K562 (cell line): ENCODE measurements around the gene UVRAG. TPM values are rescaled to one million over a fixed set of nuclear protein-coding genes. Genes with fewer than 3 reads are reported as not detected.

Experiments
- ATAC-seq: fragments of 200-7000 bp; cut with Tn5 transposase; 3 replicates; pipeline ENCODE4 v1.9.1; 2020; ENCODE audit warnings: moderate library complexity
- BruUV-seq: library from RNA; stranded (reverse); fragments of 400-500 nt; replicated peaks from 2 replicates; lab custom pipeline; 2021; lab: Mats Ljungman, UMichigan
- CTCF ChIA-PET: fragments of 300-600 bp; formaldehyde crosslinking; extraction: SDS; loops from one replicate; lab custom pipeline; 2021; ENCODE audit warnings: low intra/inter-chr PET ratio; lab: Yijun Ruan, JAX
- POLR2A ChIA-PET: fragments of 300-600, 350-650 bp; sonication (Branson Sonifier 250); formaldehyde crosslinking; extraction: SDS; loops from one replicate; lab custom pipeline; 2021; ENCODE audit warnings: antibody characterized with exemption, inconsistent platforms; lab: Yijun Ruan, JAX
- DNase-seq, 4 experiments: peaks; one replicate each; pipeline versions ENCODE4 v3.0.0 to v3.0.0-alpha.2; 2011 to 2018; ENCODE audit warnings: low spot score in 3 of 4, mixed read lengths in 3 of 4; ENCODE audit errors: extremely low read depth in 1 of 4
- FAIRE-seq: peaks from 2 replicates; lab custom pipeline; 2011; peaks lifted over from hg19 to GRCh38; lab: Jason Lieb, UNC
- H2AFZ ChIP-seq: 2 replicates; pipeline ENCODE4 v1.6.0; 2011; ENCODE audit warnings: low read depth, low read length, control low read depth, inconsistent platforms
- H3K27ac ChIP-seq: fragments of 200-600 bp; 3 replicates; pipeline ENCODE4 v1.8.0; 2011; ENCODE audit warnings: low read depth, mild to moderate bottlenecking, control low read depth, inconsistent platforms, low read length, moderate library complexity, mixed read lengths; ENCODE audit errors: extremely low read depth
- H3K27me3 ChIP-seq, 2 experiments: fragments of 300-600 bp in 1 of 2; 2 replicates in 1 of 2; 3 replicates in 1 of 2; pipeline versions ENCODE4 v1.6.0 to v1.8.0; 2011; ENCODE audit warnings: inconsistent platforms in 2 of 2, low read length in 2 of 2, mild to moderate bottlenecking in 1 of 2, mixed read lengths in 1 of 2, moderate library complexity in 1 of 2; ENCODE audit not compliant: control insufficient read depth in 2 of 2, insufficient read depth in 2 of 2
- H3K36me3 ChIP-seq: fragments of 300-600 bp; 3 replicates; pipeline ENCODE4 v1.8.0; 2011; ENCODE audit warnings: mild to moderate bottlenecking, low read length, inconsistent platforms; ENCODE audit not compliant: control insufficient read depth, insufficient read depth
- H3K4me1 ChIP-seq, 2 experiments: fragments of 200-600 bp in 1 of 2; replicated peaks in 1 of 2; 2 replicates in 1 of 2; 3 replicates in 1 of 2; pipeline versions ENCODE4 v1.5.1 to v1.8.0; 2011; ENCODE audit warnings: inconsistent platforms in 2 of 2, low read length in 2 of 2, mild to moderate bottlenecking in 1 of 2, mixed read lengths in 1 of 2, moderate library complexity in 1 of 2; ENCODE audit not compliant: control insufficient read depth in 2 of 2, insufficient read depth in 2 of 2
- H3K4me2 ChIP-seq: 2 replicates; pipeline ENCODE4 v1.6.1; 2011; ENCODE audit warnings: low read length, control low read depth, inconsistent platforms, mixed read lengths; ENCODE audit not compliant: insufficient read depth
- H3K4me3 ChIP-seq: fragments of 200-600 bp; sonication (generic), shearing (Covaris generic); 2 replicates; pipeline ENCODE4 v1.5.1; 2016; ENCODE audit warnings: control low read depth, inconsistent platforms
- H3K79me2 ChIP-seq: fragments of 200-600 bp; 3 replicates; pipeline ENCODE4 v1.8.0; 2011; ENCODE audit warnings: low read length, inconsistent platforms; ENCODE audit not compliant: control insufficient read depth, insufficient read depth
- H3K9ac ChIP-seq, 2 experiments: 2 replicates each; pipeline versions ENCODE4 v1.6.0 to v1.6.1; 2011; ENCODE audit warnings: low read depth in 2 of 2, low read length in 2 of 2, control low read depth in 1 of 2, inconsistent platforms in 1 of 2, mild to moderate bottlenecking in 1 of 2, mixed read lengths in 1 of 2; ENCODE audit not compliant: insufficient read depth in 1 of 2
- H3K9me1 ChIP-seq: one replicate; pipeline ENCODE4 v1.6.0; 2011; ENCODE audit warnings: inconsistent platforms, mild to moderate bottlenecking, low read length, moderate library complexity; ENCODE audit not compliant: control insufficient read depth, insufficient read depth
- H3K9me3 ChIP-seq: replicated peaks from 2 replicates; pipeline ENCODE4 v1.5.1; 2011; ENCODE audit warnings: low read depth, low read length, inconsistent platforms; ENCODE audit not compliant: control insufficient read depth, insufficient read depth
- H4K20me1 ChIP-seq: replicated peaks from 2 replicates; pipeline ENCODE4 v1.6.1; 2011; ENCODE audit warnings: low read length, inconsistent platforms, mixed read lengths; ENCODE audit not compliant: control insufficient read depth, insufficient read depth
- C11orf30 ChIP-seq: fragments of 450-650 bp; IDR thresholded peaks from 2 replicates; pipeline ENCODE4 v1.6.1; 2016; ENCODE audit warnings: low read depth, mild to moderate bottlenecking
- HIVEP1 ChIP-seq: fragments of 250-450 bp; sonication (Bioruptor Pico); IDR thresholded peaks from 2 replicates; pipeline ENCODE4 v1.4.0; 2020; ENCODE audit warnings: mild to moderate bottlenecking
- MAFF ChIP-seq: IDR thresholded peaks from 2 replicates; pipeline ENCODE4 v1.6.1; 2012; ENCODE audit warnings: low read length, improper control_type of control experiment
- MAFG ChIP-seq: fragments of 450-650 bp; conservative IDR thresholded peaks from 2 replicates; pipeline ENCODE4 v1.6.1; 2016; ENCODE audit warnings: missing genetic modification characterization, missing compliant biosample characterization
- NFE2 ChIP-seq: IDR thresholded peaks from 2 replicates; pipeline ENCODE4 v1.6.1; 2014; ENCODE audit warnings: antibody characterized with exemption, low read depth
- NFE2L1 ChIP-seq: fragments of 450-650 bp; IDR thresholded peaks from 2 replicates; pipeline ENCODE4 v1.6.1; 2016; ENCODE audit warnings: missing genetic modification characterization, low read depth, mild to moderate bottlenecking, missing compliant biosample characterization, moderate library complexity, borderline replicate concordance
- NR1H2 ChIP-seq: sonication (generic); formaldehyde crosslinking; IDR thresholded peaks from 2 replicates; pipeline ENCODE4 v1.4.0; 2020; ENCODE audit warnings: mild to moderate bottlenecking, missing genetic modification reagents
- SMARCB1 ChIP-seq: IDR thresholded peaks from 2 replicates; pipeline ENCODE4 v1.6.1; 2011; ENCODE audit warnings: improper control_type of control experiment, low read depth; ENCODE audit not compliant: insufficient read length
- SUPT5H ChIP-seq: fragments of 450-650 bp; IDR thresholded peaks from 2 replicates; pipeline ENCODE4 v1.6.1; 2016
- ZNF354B ChIP-seq: fragments of 250-450 bp; sonication (Bioruptor Pico); IDR thresholded peaks from 2 replicates; pipeline ENCODE4 v1.4.0; 2020
- in situ Hi-C: fragments of 300-500 bp; cut with MboI; formaldehyde crosslinking; loops from 4 replicates; pipeline ENCODE4 v1.15.0; 2018; ENCODE audit warnings: inconsistent platforms, mixed read lengths
- intact Hi-C: fragments of 100-400 bp; cut with micrococcal nuclease; formaldehyde crosslinking; loops from 2 replicates; pipeline ENCODE4 v1.14.2; 2022
- polyA plus RNA-seq, 8 experiments: library from polyadenylated mRNA; depleted of rRNA in 4 of 8; stranded (reverse) in 5 of 8; unstranded in 3 of 8; fragments of >200 nt; fragmentation: Nextera tagmentation in 2 of 8; fragmentation: Illumina TruSeq in 1 of 8; extraction: Ambion mirVana in 2 of 8; extraction: Trizol in 1 of 8; gene quantifications; 2 replicates each; pipeline versions ENCODE4 v1.2.1 to v1.2.3, GENCODE V29; 2011 to 2014; ENCODE audit warnings: inconsistent platforms in 1 of 8, missing spikeins in 1 of 8
- total RNA-seq, 7 experiments: library from RNA; depleted of rRNA in 6 of 7; stranded (reverse); fragments of >200 nt in 6 of 7; fragmentation: Illumina TruSeq in 2 of 7; extraction: Trizol in 2 of 7; gene quantifications; 2 replicates each; pipeline versions ENCODE4 v1.2.1 to v1.2.3, GENCODE V29; 2011 to 2021; ENCODE audit warnings: low replicate concordance in 1 of 7
- TF ChIP-seq, protein P1 (sequence below): fragments of 450-650 bp; IDR thresholded peaks from 2 replicates; pipeline ENCODE4 v1.6.1; 2016

Gene UVRAG
- total and polyA plus RNA-seq, 9 of the 15 experiments (the other 6 are each of a cell fraction or from before 2014, with no cell fraction given), result 3.1 to 17.8 (median 12.4) TPM

GRCh38 chr11:76035020-76035419 lies 220.0 kb downstream of the UVRAG start (continued):
- TF ChIP-seq NFE2L1 (tag) (peak; percentile 89), HIVEP1 (CRISPR knock-in tag) (no peak), SUPT5H (no peak), NFE2 (peak; percentile 75), MAFF (peak; percentile 92), ZNF354B (CRISPR knock-in tag) (no peak), MAFG (peak; percentile 96), C11orf30 (peak; percentile 91)

DNA sequence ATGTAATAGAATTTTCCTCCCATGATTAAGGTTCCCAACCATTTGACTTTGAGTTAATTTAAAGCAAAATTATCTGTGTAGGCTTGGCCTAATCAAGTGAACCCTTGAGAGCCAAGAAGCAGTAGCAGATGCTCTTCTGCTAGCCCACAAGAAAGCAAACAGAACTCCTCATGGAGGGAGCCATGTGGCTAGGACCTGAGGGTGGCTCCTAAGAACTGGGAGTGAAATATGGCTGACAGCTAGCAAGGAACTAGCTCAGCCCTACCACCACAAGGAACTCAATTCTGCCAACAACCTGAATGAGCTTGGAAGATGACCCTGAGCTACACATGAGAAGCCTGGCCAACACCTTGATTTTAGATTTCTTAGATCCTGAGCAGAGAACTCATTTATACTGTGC lies 223.6 kb downstream of the UVRAG start:
- H3K9me3 ChIP-seq, result no peaks in the 10 kb centered on the region
- ATAC-seq, result no peak
- no peak overlapping the region for H3K4me3 ChIP-seq
- in situ Hi-C loops (no loop called here), intact Hi-C loops (no loop called here)
- H3K27me3 ChIP-seq, result no peaks in the 10 kb centered on the region
- no peak overlapping the region for H3K9ac ChIP-seq
- H3K27ac ChIP-seq, result no peak overlapping the region
- ChIA-PET POLR2A (interaction anchor here (0.9 kb wide), 1 partner anchor 10 kb away, joined by 3 read pairs; no protein-coding TSS in a partner anchor), CTCF (no interaction called here)
- no peak overlapping the region for H3K4me2 ChIP-seq
- H3K9me1 ChIP-seq, result no peaks in the 10 kb centered on the region
- no peaks in the 10 kb centered on the region for H3K4me1 ChIP-seq
- no peaks in the 10 kb centered on the region for H4K20me1 ChIP-seq
- no peak for DNase-seq
- no peaks in the 10 kb centered on the region for H3K79me2 ChIP-seq
- no peak overlapping the region for H2AFZ ChIP-seq
- TF ChIP-seq, protein P1, sequence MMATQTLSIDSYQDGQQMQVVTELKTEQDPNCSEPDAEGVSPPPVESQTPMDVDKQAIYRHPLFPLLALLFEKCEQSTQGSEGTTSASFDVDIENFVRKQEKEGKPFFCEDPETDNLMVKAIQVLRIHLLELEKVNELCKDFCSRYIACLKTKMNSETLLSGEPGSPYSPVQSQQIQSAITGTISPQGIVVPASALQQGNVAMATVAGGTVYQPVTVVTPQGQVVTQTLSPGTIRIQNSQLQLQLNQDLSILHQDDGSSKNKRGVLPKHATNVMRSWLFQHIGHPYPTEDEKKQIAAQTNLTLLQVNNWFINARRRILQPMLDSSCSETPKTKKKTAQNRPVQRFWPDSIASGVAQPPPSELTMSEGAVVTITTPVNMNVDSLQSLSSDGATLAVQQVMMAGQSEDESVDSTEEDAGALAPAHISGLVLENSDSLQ, result peak; percentile 39; the same call in 1 of the 2 replicates
- TF ChIP-seq NR1H2 (CRISPR knock-in tag), result no peak
- TF ChIP-seq SMARCB1, result no peak
- BruUV-seq, result no TSS peak
- no peaks in the 10 kb centered on the region for H3K36me3 ChIP-seq
- FAIRE-seq, result no peak
